K562 (cell line): ENCODE results near the gene HDAC6. TPM values are rescaled to one million over a fixed set of nuclear protein-coding genes. Genes with fewer than 3 reads are reported as not detected.

ENCODE experiments used
- BRF1 ChIP-seq: IDR thresholded peaks from 3 replicates; pipeline ENCODE4 v1.6.1; 2011; ENCODE audit warnings: borderline replicate concordance, mild to moderate bottlenecking; ENCODE audit not compliant: insufficient read length; ENCODE audit errors: extremely low read depth
- CBX1 ChIP-seq: sonication (generic); IDR thresholded peaks from 2 replicates; pipeline ENCODE4 v1.6.1; 2016; ENCODE audit warnings: antibody characterized with exemption, low read depth, mild to moderate bottlenecking
- CBX3 ChIP-seq, 2 experiments: IDR thresholded peaks; 1 replicate in 1 of 2; 2 replicates in 1 of 2; pipeline ENCODE4 v1.6.1; 2012; ENCODE audit warnings: inconsistent platforms in 2 of 2, low read length in 2 of 2, borderline replicate concordance in 1 of 2, control low read depth in 1 of 2
- COPS2 ChIP-seq: fragments of 450-650 bp; conservative IDR thresholded peaks from 2 replicates; pipeline ENCODE4 v1.6.1; 2016; ENCODE audit warnings: mild to moderate bottlenecking, moderate library complexity
- DMBX1 ChIP-seq: fragments of 250-450 bp; sonication (Bioruptor Pico); IDR thresholded peaks from 2 replicates; pipeline ENCODE4 v1.8.0; 2022; ENCODE audit warnings: inconsistent platforms, mild to moderate bottlenecking, moderate library complexity, borderline replicate concordance
- FOS ChIP-seq: IDR thresholded peaks from 3 replicates; pipeline ENCODE4 v1.6.1; 2011; ENCODE audit not compliant: insufficient read length; ENCODE audit errors: extremely low read depth
- HDAC1 ChIP-seq, 2 experiments: fragments of 450-650 bp; IDR thresholded peaks; 2 replicates each; pipeline ENCODE4 v1.6.1; 2016 to 2017; ENCODE audit warnings: inconsistent platforms in 1 of 2, mild to moderate bottlenecking in 1 of 2, moderate library complexity in 1 of 2
- MAFG ChIP-seq: fragments of 450-650 bp; conservative IDR thresholded peaks from 2 replicates; pipeline ENCODE4 v1.6.1; 2016; ENCODE audit warnings: missing genetic modification characterization, missing compliant biosample characterization
- MTF1 ChIP-seq: fragments of 250-450 bp; sonication (Bioruptor Pico); IDR thresholded peaks from 2 replicates; pipeline ENCODE4 v1.9.0; 2021; ENCODE audit warnings: moderate library complexity, mild to moderate bottlenecking, inconsistent platforms, borderline replicate concordance
- PHB2 ChIP-seq: fragments of 450-650 bp; IDR thresholded peaks from 2 replicates; pipeline ENCODE4 v1.6.1; 2017; ENCODE audit warnings: low read depth
- POLR2AphosphoS5 ChIP-seq: IDR thresholded peaks from 2 replicates; pipeline ENCODE4 v1.6.1; 2011; ENCODE audit warnings: mild to moderate bottlenecking, low read depth, low read length, moderate library complexity; ENCODE audit not compliant: control insufficient read depth, insufficient read depth
- POLR2B ChIP-seq: fragments of 450-650 bp; IDR thresholded peaks from 2 replicates; pipeline ENCODE4 v1.6.1; 2018; ENCODE audit warnings: low read depth; ENCODE audit not compliant: partially characterized antibody
- PPARD ChIP-seq: fragments of 250-450 bp; sonication (Bioruptor Pico); IDR thresholded peaks from 2 replicates; pipeline ENCODE4 v1.8.0; 2022; ENCODE audit warnings: inconsistent platforms, mild to moderate bottlenecking, moderate library complexity
- RBM15 ChIP-seq: fragments of 200-400 bp; formaldehyde crosslinking; IDR thresholded peaks from 2 replicates; pipeline ENCODE4 v1.6.1; 2018; ENCODE audit warnings: mild to moderate bottlenecking, low read length, moderate library complexity; ENCODE audit not compliant: insufficient read depth
- SMC3 ChIP-seq: conservative IDR thresholded peaks from 2 replicates; pipeline ENCODE4 v1.6.1; 2011; ENCODE audit warnings: low read depth, low read length, improper control_type of control experiment; ENCODE audit not compliant: insufficient read depth
- ZEB2 ChIP-seq: fragments of 450-650 bp; IDR thresholded peaks from 2 replicates; pipeline ENCODE4 v1.6.1; 2016
- ZNF174 ChIP-seq: fragments of 250-450 bp; sonication (Bioruptor Pico); IDR thresholded peaks from 2 replicates; pipeline ENCODE4 v1.4.0; 2020; ENCODE audit warnings: mild to moderate bottlenecking
- ZNF184 ChIP-seq: sonication (generic); formaldehyde crosslinking; IDR thresholded peaks from 2 replicates; pipeline ENCODE4 v1.5.0; 2020; ENCODE audit warnings: missing genetic modification reagents
- ZNF347 ChIP-seq: fragments of 450-650 bp; formaldehyde crosslinking; IDR thresholded peaks from 2 replicates; pipeline ENCODE4 v1.4.0; 2020; ENCODE audit warnings: low read depth, mild to moderate bottlenecking, moderate library complexity
- ZNF695 ChIP-seq: fragments of 450-650 bp; formaldehyde crosslinking; IDR thresholded peaks from 2 replicates; pipeline ENCODE4 v1.4.0; 2020; ENCODE audit warnings: mild to moderate bottlenecking, moderate library complexity
- polyA plus RNA-seq, 8 experiments: library from polyadenylated mRNA; depleted of rRNA in 4 of 8; stranded (reverse) in 5 of 8; unstranded in 3 of 8; fragments of >200 nt; fragmentation: Nextera tagmentation in 2 of 8; fragmentation: Illumina TruSeq in 1 of 8; extraction: Ambion mirVana in 2 of 8; extraction: Trizol in 1 of 8; gene quantifications; 2 replicates each; pipeline versions ENCODE4 v1.2.1 to v1.2.3, GENCODE V29; 2011 to 2014; ENCODE audit warnings: inconsistent platforms in 1 of 8, missing spikeins in 1 of 8
- total RNA-seq, 7 experiments: library from RNA; depleted of rRNA in 6 of 7; stranded (reverse); fragments of >200 nt in 6 of 7; fragmentation: Illumina TruSeq in 2 of 7; extraction: Trizol in 2 of 7; gene quantifications; 2 replicates each; pipeline versions ENCODE4 v1.2.1 to v1.2.3, GENCODE V29; 2011 to 2021; ENCODE audit warnings: low replicate concordance in 1 of 7
- TF ChIP-seq, protein P1 (sequence below), 3 experiments: fragments of 200-800 bp in 1 of 3; sonication (Bioruptor generic) in 1 of 3; sonication (generic) in 1 of 3; formaldehyde crosslinking in 1 of 3; IDR thresholded peaks; 2 replicates each; pipeline versions ENCODE4 v1.6.1 to v1.8.0; 2016 to 2022; ENCODE audit warnings: mild to moderate bottlenecking in 2 of 3, missing compliant biosample characterization in 2 of 3, missing genetic modification characterization in 2 of 3, missing genetic modification reagents in 1 of 3

HDAC6 gene
- total and polyA plus RNA-seq, 9 of the 15 experiments (the other 6 are each of a cell fraction or from before 2014, with no cell fraction given): 29.9 to 101 (median 71.2) TPM

DNA sequence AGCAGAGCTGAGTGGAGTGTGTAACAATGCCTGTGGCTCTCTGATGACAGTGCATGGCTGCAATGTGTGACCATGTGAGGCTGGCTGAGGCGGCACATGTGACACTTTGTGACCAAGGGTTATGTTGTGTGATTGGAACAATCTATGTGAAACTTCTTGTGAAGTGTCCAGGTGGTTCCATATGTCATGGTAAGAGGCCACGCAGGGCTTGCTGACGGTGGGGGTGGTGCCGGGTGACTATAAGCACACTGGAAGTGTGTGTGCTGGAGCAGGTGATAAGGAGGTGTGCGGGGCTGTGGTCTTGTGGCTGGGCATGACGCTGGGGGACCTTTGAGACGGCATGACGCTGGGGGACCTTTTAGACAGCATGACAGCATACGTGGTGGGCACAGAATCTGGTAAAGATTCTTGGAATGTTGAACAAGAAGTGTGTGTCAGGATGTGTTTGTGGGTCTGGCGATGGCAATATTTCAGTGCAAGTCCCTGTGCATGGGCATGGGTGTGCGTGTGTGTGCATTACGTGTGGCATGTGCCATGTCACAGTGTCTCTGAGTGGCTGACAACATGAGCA lies 7.4 kb upstream of the HDAC6 start (continued):
- TF ChIP-seq POLR2B (peak; percentile 47), ZNF347 (CRISPR knock-in tag) (no peak), POLR2AphosphoS5 (peak; percentile 77), SMC3 (no peak), COPS2 (no peak), HDAC1 (IDR thresholded peaks at IDR 0.05) (peak in 1 of 2 experiments; percentile 61; a peak in 2 of 4 replicates), BRF1 (no peak), MTF1 (no peak), DMBX1 (no peak), FOS (no peak), MAFG (tag) (no peak), ZEB2 (peak; percentile 53; the same call in 1 of the 2 replicates), CBX3 (IDR thresholded peaks at IDR 0.05; ENCODE audit: borderline replicate concordance in 1 of 2, low read length in 2 of 2) (peak in 1 of 2 experiments; percentile 49; a peak in 1 of 3 replicates), ZNF184 (CRISPR knock-in tag) (no peak), PPARD (CRISPR knock-in tag) (no peak), CBX1 (no peak), PHB2 (no peak), RBM15 (no peak), ZNF695 (CRISPR knock-in tag) (no peak), ZNF174 (CRISPR knock-in tag) (no peak)
- TF ChIP-seq, protein P1, sequence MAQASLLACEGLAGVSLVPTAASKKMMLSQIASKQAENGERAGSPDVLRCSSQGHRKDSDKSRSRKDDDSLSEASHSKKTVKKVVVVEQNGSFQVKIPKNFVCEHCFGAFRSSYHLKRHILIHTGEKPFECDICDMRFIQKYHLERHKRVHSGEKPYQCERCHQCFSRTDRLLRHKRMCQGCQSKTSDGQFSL (CRISPR knock-in tag; IDR thresholded peaks at IDR 0.05): no peak
- TF ChIP-seq, protein P1 (tag; IDR thresholded peaks at IDR 0.05): no peak
